ENCODE results near the gene MASP1.

DNA sequence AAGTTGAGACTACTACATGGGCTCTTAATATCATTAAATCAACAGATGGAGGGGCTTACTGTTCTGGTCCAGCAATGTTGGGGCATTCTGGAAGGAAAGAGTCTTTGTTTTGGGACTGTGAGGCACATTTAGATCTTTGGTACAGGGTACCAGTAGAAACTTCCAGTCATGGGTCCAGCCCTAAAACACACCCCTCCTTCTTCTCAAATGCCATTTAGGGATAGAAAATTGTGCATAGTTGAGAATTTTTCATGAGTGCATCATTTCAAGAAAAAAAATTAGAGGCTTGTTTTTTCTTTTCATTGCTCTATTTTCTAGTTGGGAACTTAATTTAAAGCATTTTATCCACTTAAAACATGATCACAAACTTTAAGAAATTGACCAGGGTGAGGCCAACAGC, 98.4 kb downstream of the MASP1 start:
- no peak for TF ChIP-seq CTCF (IDR thresholded peaks at IDR 0.05)
- TF ChIP-seq POLR2A (IDR thresholded peaks at IDR 0.05): no peak
- no peak for TF ChIP-seq POLR2AphosphoS5 (IDR thresholded peaks at IDR 0.05)
- no peak for TF ChIP-seq EP300 (IDR thresholded peaks at IDR 0.05)
